Measurements from ENCODE around the gene STK11IP.

Gene STK11IP

DNA sequence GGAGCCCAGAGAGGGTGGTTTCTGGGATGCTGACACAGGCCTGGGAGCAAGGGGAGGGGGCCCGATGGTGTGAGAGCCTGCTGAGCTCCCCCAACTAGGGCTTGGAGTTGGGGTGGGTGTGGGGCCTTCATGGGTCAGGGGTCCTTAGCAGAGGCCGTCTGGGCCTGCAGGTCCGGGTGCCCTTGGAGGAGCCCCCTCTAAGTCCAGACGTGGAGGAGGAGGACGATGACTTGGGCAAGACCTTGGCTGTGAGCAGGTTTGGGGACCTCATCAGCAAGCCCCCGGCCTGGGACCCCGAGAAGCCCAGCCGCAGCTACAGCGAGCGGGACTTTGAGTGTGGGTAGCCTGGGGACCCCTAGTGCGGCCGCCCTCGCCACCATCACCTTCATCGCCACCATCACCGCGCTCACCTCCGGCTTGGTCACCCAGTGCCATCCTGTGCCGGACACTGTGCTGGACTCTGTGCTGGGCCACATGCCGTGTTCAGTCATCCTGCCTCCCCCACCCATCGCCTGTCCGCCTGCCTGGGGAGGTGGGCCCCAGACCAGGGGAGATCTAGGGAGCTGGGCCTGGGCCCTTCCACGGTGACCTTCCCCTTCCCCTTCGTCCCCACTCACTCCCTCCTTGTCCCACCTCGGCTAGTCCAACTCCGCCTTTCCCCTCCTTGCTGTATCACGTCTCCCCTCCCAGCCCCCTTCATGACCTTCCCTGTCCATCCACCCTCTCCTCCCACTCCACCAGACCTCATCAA lies 30.8 kb downstream of the STK11IP start:
- Histone ChIP-seq H3K4me3 (ENCODE audit: severe bottlenecking) (peak overlapping the region; percentile 56), H3K27me3 (ENCODE audit: insufficient read depth, poor library complexity, severe bottlenecking) (no peaks in the 10 kb centered on the region), H3K9me3 (ENCODE audit: severe bottlenecking) (no peaks in the 10 kb centered on the region), H3K4me1 (ENCODE audit: insufficient read depth, poor library complexity, severe bottlenecking) (peaks cover 3% of the 10 kb centered on the region), H3K36me3 (ENCODE audit: low read depth) (no peaks in the 10 kb centered on the region), H3K27ac (ENCODE audit: poor library complexity, severe bottlenecking) (peak overlapping the region; percentile 36)
- DNase-seq (ENCODE audit: low spot score) (no peak), ATAC-seq (ENCODE audit: low read depth) (no peak)
- TF ChIP-seq, protein P1, sequence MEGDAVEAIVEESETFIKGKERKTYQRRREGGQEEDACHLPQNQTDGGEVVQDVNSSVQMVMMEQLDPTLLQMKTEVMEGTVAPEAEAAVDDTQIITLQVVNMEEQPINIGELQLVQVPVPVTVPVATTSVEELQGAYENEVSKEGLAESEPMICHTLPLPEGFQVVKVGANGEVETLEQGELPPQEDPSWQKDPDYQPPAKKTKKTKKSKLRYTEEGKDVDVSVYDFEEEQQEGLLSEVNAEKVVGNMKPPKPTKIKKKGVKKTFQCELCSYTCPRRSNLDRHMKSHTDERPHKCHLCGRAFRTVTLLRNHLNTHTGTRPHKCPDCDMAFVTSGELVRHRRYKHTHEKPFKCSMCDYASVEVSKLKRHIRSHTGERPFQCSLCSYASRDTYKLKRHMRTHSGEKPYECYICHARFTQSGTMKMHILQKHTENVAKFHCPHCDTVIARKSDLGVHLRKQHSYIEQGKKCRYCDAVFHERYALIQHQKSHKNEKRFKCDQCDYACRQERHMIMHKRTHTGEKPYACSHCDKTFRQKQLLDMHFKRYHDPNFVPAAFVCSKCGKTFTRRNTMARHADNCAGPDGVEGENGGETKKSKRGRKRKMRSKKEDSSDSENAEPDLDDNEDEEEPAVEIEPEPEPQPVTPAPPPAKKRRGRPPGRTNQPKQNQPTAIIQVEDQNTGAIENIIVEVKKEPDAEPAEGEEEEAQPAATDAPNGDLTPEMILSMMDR (IDR thresholded peaks at IDR 0.05; ENCODE audit: poor library complexity, severe bottlenecking), result no peak

DNA sequence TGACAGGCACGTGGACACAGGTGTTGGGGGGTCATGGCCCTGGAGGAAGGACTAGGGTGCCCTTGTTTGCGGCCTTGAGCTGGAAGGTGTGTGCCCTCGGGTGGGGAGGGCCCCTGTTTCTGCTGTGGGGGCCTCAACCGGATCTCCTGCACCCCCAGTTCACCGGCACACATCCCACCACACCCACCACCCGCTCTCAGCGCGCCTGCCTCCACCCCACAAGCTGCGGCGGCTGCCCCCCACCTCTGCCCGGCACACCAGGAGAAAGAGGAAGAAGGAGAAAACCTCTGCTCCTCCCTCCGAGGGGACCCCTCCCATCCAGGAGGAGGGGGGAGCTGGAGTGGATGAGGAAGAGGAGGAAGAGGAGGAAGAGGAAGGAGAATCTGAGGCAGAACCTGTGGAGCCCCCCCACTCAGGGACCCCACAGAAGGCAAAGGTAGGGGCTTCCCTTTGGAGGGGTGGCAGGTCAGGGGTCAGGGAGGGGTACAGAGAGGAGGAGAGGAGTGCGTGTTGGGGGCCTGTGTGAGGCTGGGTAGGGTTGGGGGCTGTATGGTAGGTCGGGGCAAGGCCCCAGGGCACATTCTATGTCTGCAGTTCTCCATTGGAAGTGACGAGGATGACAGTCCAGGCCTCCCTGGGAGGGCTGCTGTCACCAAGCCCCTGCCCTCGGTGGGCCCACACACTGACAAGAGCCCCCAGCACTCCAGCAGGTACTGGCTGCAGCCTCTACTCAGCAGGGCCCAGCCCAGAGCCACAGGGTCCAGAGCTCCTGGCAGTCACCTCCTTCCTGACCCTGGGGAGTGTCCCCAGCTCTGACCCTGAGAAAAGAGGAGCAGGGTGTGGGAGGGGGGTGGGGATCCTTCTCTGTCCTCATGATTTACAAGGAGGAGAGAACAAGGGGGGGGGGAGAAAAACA lies 31.6 kb downstream of the STK11IP start:
- TF ChIP-seq, protein P1 (IDR thresholded peaks at IDR 0.05; ENCODE audit: poor library complexity, severe bottlenecking), result no peak
- H3K9me3 ChIP-seq (ENCODE audit: severe bottlenecking), result no peaks in the 10 kb centered on the region
- no peaks in the 10 kb centered on the region for H3K27me3 ChIP-seq (ENCODE audit: insufficient read depth, poor library complexity, severe bottlenecking)
- H3K4me1 ChIP-seq (ENCODE audit: insufficient read depth, poor library complexity, severe bottlenecking), result peaks cover 3% of the 10 kb centered on the region
- DNase-seq (ENCODE audit: low spot score) (no peak), ATAC-seq (ENCODE audit: low read depth) (no peak)
- no peaks in the 10 kb centered on the region for H3K36me3 ChIP-seq (ENCODE audit: low read depth)
- H3K27ac ChIP-seq (ENCODE audit: poor library complexity, severe bottlenecking), result no peak overlapping the region
- no peak overlapping the region for H3K4me3 ChIP-seq (ENCODE audit: severe bottlenecking)

GRCh38 chr2:219629976-219630695 lies 32.5 kb downstream of the STK11IP start:
- Histone ChIP-seq H3K27me3 (ENCODE audit: insufficient read depth, poor library complexity, severe bottlenecking) (no peaks in the 10 kb centered on the region), H3K9me3 (ENCODE audit: severe bottlenecking) (no peaks in the 10 kb centered on the region), H3K27ac (ENCODE audit: poor library complexity, severe bottlenecking) (no peak overlapping the region), H3K4me1 (ENCODE audit: insufficient read depth, poor library complexity, severe bottlenecking) (peaks cover 3% of the 10 kb centered on the region), H3K36me3 (ENCODE audit: low read depth) (no peaks in the 10 kb centered on the region), H3K4me3 (ENCODE audit: severe bottlenecking) (no peak overlapping the region)
- TF ChIP-seq, protein P1 (IDR thresholded peaks at IDR 0.05; ENCODE audit: poor library complexity, severe bottlenecking), result no peak
- no peak for ATAC-seq (ENCODE audit: low read depth)
- DNase-seq (ENCODE audit: low spot score), result no peak

DNA sequence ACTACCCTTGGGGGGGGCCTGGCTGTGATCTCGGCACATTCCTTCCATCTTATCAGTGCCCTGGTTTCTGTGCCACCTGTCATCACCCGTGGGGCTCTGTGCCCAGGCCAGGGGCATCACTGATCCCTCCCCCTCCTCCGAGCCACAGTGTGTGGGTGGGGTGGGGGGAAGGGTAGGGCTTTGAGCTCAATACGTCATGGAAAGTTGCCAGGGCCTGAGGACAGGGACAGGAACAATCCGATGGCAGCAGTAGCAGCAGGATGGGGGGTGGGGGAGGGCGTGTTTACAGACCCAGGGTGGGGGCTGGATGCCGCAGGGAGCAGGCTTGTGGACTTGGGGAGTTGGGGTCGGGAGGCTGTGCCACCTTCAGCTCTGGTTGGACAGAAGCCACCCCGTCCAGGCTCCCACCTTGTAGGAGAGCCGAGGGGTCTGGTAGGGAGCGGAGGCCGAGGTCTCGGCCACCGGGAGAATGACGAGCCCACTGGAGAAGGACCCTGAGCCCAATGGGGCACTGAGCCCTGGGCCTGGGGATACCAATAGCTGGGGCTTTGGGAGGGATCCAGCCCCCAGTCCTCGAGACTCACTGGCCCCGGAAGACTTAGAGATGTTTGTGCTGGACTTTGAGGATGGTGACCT lies 33.2 kb downstream of the STK11IP start:
- Histone ChIP-seq H3K4me3 (ENCODE audit: severe bottlenecking) (no peak overlapping the region), H3K4me1 (ENCODE audit: insufficient read depth, poor library complexity, severe bottlenecking) (peaks cover 3% of the 10 kb centered on the region), H3K9me3 (ENCODE audit: severe bottlenecking) (no peaks in the 10 kb centered on the region), H3K27ac (ENCODE audit: poor library complexity, severe bottlenecking) (no peak overlapping the region), H3K36me3 (ENCODE audit: low read depth) (no peaks in the 10 kb centered on the region), H3K27me3 (ENCODE audit: insufficient read depth, poor library complexity, severe bottlenecking) (no peaks in the 10 kb centered on the region)
- TF ChIP-seq, protein P1 (IDR thresholded peaks at IDR 0.05; ENCODE audit: poor library complexity, severe bottlenecking), result no peak
- no peak for ATAC-seq (ENCODE audit: low read depth)
- DNase-seq (ENCODE audit: low spot score), result no peak
